ENCODE measurements around the gene ANKS3. TPM values are rescaled to one million over a fixed set of nuclear protein-coding genes. Genes with fewer than 3 reads are reported as not detected.

The ANKS3 gene
- total RNA-seq, 1 experiment from 2014 or later, result 22.6 TPM

GRCh38 chr16:4780235-4780634, 46.2 kb upstream of the ANKS3 start:
- H3K79me2 ChIP-seq (ENCODE audit: low read length), result no peaks in the 10 kb centered on the region
- no peaks in the 10 kb centered on the region for H3K36me3 ChIP-seq (ENCODE audit: low read depth, low read length)
- intact Hi-C loops (cut with micrococcal nuclease), result no loop called here
- DNase-seq (peak; percentile 38), ATAC-seq (no peak)
- ChIA-PET POLR2A (ENCODE audit: unreplicated experiment) (no interaction called here), CTCF (no interaction called here)
- H3K4me3 ChIP-seq (ENCODE audit: low read length), result no peak overlapping the region
- H4K20me1 ChIP-seq (ENCODE audit: low read length), result no peaks in the 10 kb centered on the region
- H3K4me1 ChIP-seq (ENCODE audit: insufficient read depth, low read length), result peaks cover 5% of the 10 kb centered on the region; the same call in 1 of the 2 replicates
- H2AFZ ChIP-seq (ENCODE audit: low read length), result no peak overlapping the region
- TF ChIP-seq EZH2phosphoT487 (IDR thresholded peaks at IDR 0.05; ENCODE audit: borderline replicate concordance, low read length), result no peak
- no peak for TF ChIP-seq EZH2 (IDR thresholded peaks at IDR 0.05; ENCODE audit: low read length, unreplicated experiment)
- no peak for TF ChIP-seq CTCF (conservative IDR thresholded peaks at IDR 0.05; ENCODE audit: low read depth, low read length)
- no TSS peak for BruUV-seq (replicated peaks)
- H3F3A ChIP-seq (ENCODE audit: low read length, unreplicated experiment), result no peaks in the 10 kb centered on the region
- H3K9me2 ChIP-seq (replicated peaks; ENCODE audit: low read length), result no peaks in the 10 kb centered on the region
- no peak overlapping the region for H3K9ac ChIP-seq (ENCODE audit: low read length)
- no peaks in the 10 kb centered on the region for H3K27me3 ChIP-seq (ENCODE audit: low read length)
- H3K4me2 ChIP-seq (ENCODE audit: low read length), result no peak overlapping the region
- no peak overlapping the region for H3K27ac ChIP-seq (ENCODE audit: low read length)
- H3K9me3 ChIP-seq (ENCODE audit: low read length), result no peaks in the 10 kb centered on the region

DNA sequence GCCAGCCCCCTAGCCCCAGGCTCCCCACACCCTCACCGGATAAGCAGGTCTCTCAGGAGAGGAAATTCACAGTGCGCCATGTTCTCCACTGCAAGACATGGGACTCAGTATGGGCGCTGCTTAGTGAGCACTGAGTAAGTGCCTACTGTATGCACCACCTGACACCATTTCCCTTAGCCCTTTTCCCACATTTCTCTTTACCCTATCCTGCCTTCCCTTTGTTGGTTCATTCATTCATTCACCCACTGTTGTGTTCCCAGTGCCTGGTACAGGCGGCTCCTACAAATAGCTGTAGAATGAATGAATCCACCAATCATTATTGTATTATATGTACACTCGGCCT, 44.0 kb upstream of the ANKS3 start:
- H3K4me3 ChIP-seq (ENCODE audit: low read length), result no peak overlapping the region
- H3K27ac ChIP-seq (ENCODE audit: low read length), result no peak overlapping the region
- H3K4me1 ChIP-seq (ENCODE audit: insufficient read depth, low read length), result peaks cover 5% of the 10 kb centered on the region; the same call in 1 of the 2 replicates
- no peaks in the 10 kb centered on the region for H3F3A ChIP-seq (ENCODE audit: low read length, unreplicated experiment)
- ATAC-seq (no peak), DNase-seq (no peak)
- no peaks in the 10 kb centered on the region for H3K9me2 ChIP-seq (replicated peaks; ENCODE audit: low read length)
- H3K9ac ChIP-seq (ENCODE audit: low read length), result no peak overlapping the region
- TF ChIP-seq EZH2 (IDR thresholded peaks at IDR 0.05; ENCODE audit: low read length, unreplicated experiment) (no peak), EZH2phosphoT487 (IDR thresholded peaks at IDR 0.05; ENCODE audit: borderline replicate concordance, low read length) (no peak), CTCF (conservative IDR thresholded peaks at IDR 0.05; ENCODE audit: low read depth, low read length) (no peak)
- no TSS peak for BruUV-seq (replicated peaks)
- H3K36me3 ChIP-seq (ENCODE audit: low read depth, low read length), result no peaks in the 10 kb centered on the region
- no peaks in the 10 kb centered on the region for H4K20me1 ChIP-seq (ENCODE audit: low read length)
- H3K9me3 ChIP-seq (ENCODE audit: low read length), result no peaks in the 10 kb centered on the region
- no peaks in the 10 kb centered on the region for H3K79me2 ChIP-seq (ENCODE audit: low read length)
- no peaks in the 10 kb centered on the region for H3K27me3 ChIP-seq (ENCODE audit: low read length)
- ChIA-PET CTCF (no interaction called here), POLR2A (ENCODE audit: unreplicated experiment) (no interaction called here)
- intact Hi-C loops (cut with micrococcal nuclease), result no loop called here
- no peak overlapping the region for H3K4me2 ChIP-seq (ENCODE audit: low read length)
- no peak overlapping the region for H2AFZ ChIP-seq (ENCODE audit: low read length)

DNA sequence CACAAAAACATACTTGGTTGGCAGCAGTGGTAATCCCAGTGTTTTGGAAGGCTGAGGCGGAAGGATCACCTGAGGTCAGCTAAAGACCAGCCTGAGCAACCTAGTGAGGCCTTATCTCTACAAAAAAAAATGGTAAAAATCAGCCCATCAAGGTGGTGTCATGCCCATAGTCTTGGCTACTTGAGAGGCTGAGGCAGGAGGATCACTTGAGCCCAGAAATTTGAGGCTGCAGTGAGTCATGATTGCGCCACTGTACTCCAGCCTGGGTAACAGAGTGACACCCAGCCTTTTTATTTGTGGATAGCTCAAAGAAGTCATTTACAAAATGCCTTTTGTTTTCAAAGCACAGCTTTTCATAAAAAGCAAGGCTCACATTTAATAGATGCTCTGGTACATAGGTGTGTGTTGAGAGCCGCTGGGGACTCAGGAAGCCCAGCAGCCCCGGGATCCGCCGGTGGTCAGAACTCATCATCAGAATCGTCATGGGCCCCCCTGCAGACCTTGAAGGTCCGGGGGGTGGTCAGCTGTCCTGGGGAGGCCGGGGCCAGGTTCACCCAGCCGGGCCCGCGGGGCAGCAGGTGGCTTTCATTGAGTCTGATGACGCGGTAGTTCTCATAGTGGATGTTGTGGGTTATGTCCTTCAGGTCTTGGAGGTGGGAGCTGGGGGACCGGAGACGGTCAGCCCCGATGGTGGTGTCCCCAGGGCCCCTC, 43.4 kb upstream of the ANKS3 start:
- intact Hi-C loops (cut with micrococcal nuclease), result no loop called here
- H3K4me2 ChIP-seq (ENCODE audit: low read length), result no peak overlapping the region
- H3K79me2 ChIP-seq (ENCODE audit: low read length), result no peaks in the 10 kb centered on the region
- H2AFZ ChIP-seq (ENCODE audit: low read length), result no peak overlapping the region
- no peaks in the 10 kb centered on the region for H3K36me3 ChIP-seq (ENCODE audit: low read depth, low read length)
- H3K27ac ChIP-seq (ENCODE audit: low read length), result no peak overlapping the region
- BruUV-seq (replicated peaks), result no TSS peak
- H3F3A ChIP-seq (ENCODE audit: low read length, unreplicated experiment), result no peaks in the 10 kb centered on the region
- ChIA-PET POLR2A (ENCODE audit: unreplicated experiment) (no interaction called here), CTCF (no interaction called here)
- peaks cover 5% of the 10 kb centered on the region; the same call in 1 of the 2 replicates for H3K4me1 ChIP-seq (ENCODE audit: insufficient read depth, low read length)
- no peaks in the 10 kb centered on the region for H3K27me3 ChIP-seq (ENCODE audit: low read length)
- H3K4me3 ChIP-seq (ENCODE audit: low read length), result no peak overlapping the region
- no peak for TF ChIP-seq EZH2phosphoT487 (IDR thresholded peaks at IDR 0.05; ENCODE audit: borderline replicate concordance, low read length)
- TF ChIP-seq EZH2 (IDR thresholded peaks at IDR 0.05; ENCODE audit: low read length, unreplicated experiment), result no peak
- TF ChIP-seq CTCF (conservative IDR thresholded peaks at IDR 0.05; ENCODE audit: low read depth, low read length), result no peak
- ATAC-seq, result no peak
- DNase-seq, result no peak
- H3K9ac ChIP-seq (ENCODE audit: low read length), result no peak overlapping the region
- H3K9me2 ChIP-seq (replicated peaks; ENCODE audit: low read length), result no peaks in the 10 kb centered on the region
- H3K9me3 ChIP-seq (ENCODE audit: low read length), result no peaks in the 10 kb centered on the region
- H4K20me1 ChIP-seq (ENCODE audit: low read length), result no peaks in the 10 kb centered on the region

Measured in PC-3 (cell line).